Chondrocyte (in vitro differentiated cells): Measurements from ENCODE around the gene PHYHIPL. TPM values are rescaled to one million over a fixed set of nuclear protein-coding genes. Genes with fewer than 3 reads are reported as not detected.

ENCODE experiments used
- DNase-seq: peaks from one replicate; pipeline ENCODE4 v3.0.0; 2021; ENCODE audit warnings: mixed read lengths, low spot score
- H3K27ac Mint-ChIP-seq: one replicate; pipeline ENCODE4 v1.8.0; 2021; ENCODE audit warnings: mild to moderate bottlenecking, moderate library complexity, mixed read lengths; ENCODE audit not compliant: unreplicated experiment
- H3K27me3 Mint-ChIP-seq: 2 replicates; pipeline ENCODE4 v1.8.0; 2021; ENCODE audit warnings: low read depth, mixed read lengths
- H3K36me3 Mint-ChIP-seq: 2 replicates; pipeline ENCODE4 v1.8.0; 2021; ENCODE audit warnings: low read depth, mixed read lengths
- H3K4me1 Mint-ChIP-seq: 2 replicates; pipeline ENCODE4 v1.8.0; 2021; ENCODE audit warnings: low read depth, mild to moderate bottlenecking, mixed read lengths
- H3K4me3 Mint-ChIP-seq: one replicate; pipeline ENCODE4 v1.8.0; 2021; ENCODE audit warnings: mild to moderate bottlenecking, moderate library complexity, mixed read lengths; ENCODE audit not compliant: unreplicated experiment
- H3K9me3 Mint-ChIP-seq: 2 replicates; pipeline ENCODE4 v1.8.0; 2021; ENCODE audit warnings: low read depth, mixed read lengths
- CTCF ChIP-seq: fragments of 200-600 bp; sonication (generic); IDR thresholded peaks from 2 replicates; pipeline ENCODE4 v1.5.0; 2021; ENCODE audit warnings: antibody characterized with exemption, mild to moderate bottlenecking, moderate library complexity
- total RNA-seq: library from RNA; stranded (reverse); gene quantifications from 3 replicates; pipeline ENCODE4 v1.2.1, GENCODE V29; 2021

Gene PHYHIPL
- total RNA-seq, 1 donor from 2014 or later: 0.20 TPM

- TF ChIP-seq CTCF: peak; percentile 94
- H3K27me3 Mint-ChIP-seq: peaks cover 8% of the 10 kb centered on the region
- DNase-seq: no peak
- peaks cover 4% of the 10 kb centered on the region for H3K9me3 Mint-ChIP-seq
- H3K27ac Mint-ChIP-seq: no peak overlapping the region
- no peaks in the 10 kb centered on the region for H3K36me3 Mint-ChIP-seq
- peaks cover 10% of the 10 kb centered on the region for H3K4me1 Mint-ChIP-seq
- no peak overlapping the region for H3K4me3 Mint-ChIP-seq
Measured at GRCh38 chr10:59181668-59182067, 5.2 kb downstream of the PHYHIPL start.

- Mint-ChIP-seq H3K27me3 (peaks cover 21% of the 10 kb centered on the region), H3K27ac (no peak overlapping the region), H3K4me1 (no peaks in the 10 kb centered on the region), H3K36me3 (peaks cover 1% of the 10 kb centered on the region), H3K9me3 (peaks cover 10% of the 10 kb centered on the region), H3K4me3 (no peak overlapping the region)
- DNase-seq: no peak
- no peak for TF ChIP-seq CTCF
Measured at GRCh38 chr10:59190332-59190731, 13.9 kb downstream of the PHYHIPL start.

GRCh38 chr10:59206204-59206720 is 29.8 kb downstream of the PHYHIPL start:
- DNase-seq: no peak
- H3K27me3 Mint-ChIP-seq: peaks cover 3% of the 10 kb centered on the region
- H3K36me3 Mint-ChIP-seq: peaks cover 4% of the 10 kb centered on the region
- H3K4me3 Mint-ChIP-seq: no peak overlapping the region
- H3K27ac Mint-ChIP-seq: no peak overlapping the region
- TF ChIP-seq CTCF: no peak
- H3K9me3 Mint-ChIP-seq: peaks cover 3% of the 10 kb centered on the region
- no peaks in the 10 kb centered on the region for H3K4me1 Mint-ChIP-seq

- Mint-ChIP-seq H3K4me3 (no peak overlapping the region), H3K27me3 (peaks cover 37% of the 10 kb centered on the region), H3K9me3 (peaks cover 3% of the 10 kb centered on the region), H3K36me3 (peaks cover 3% of the 10 kb centered on the region), H3K27ac (no peak overlapping the region), H3K4me1 (no peaks in the 10 kb centered on the region)
- no peak for DNase-seq
- TF ChIP-seq CTCF: no peak
Measured at GRCh38 chr10:59212301-59212798, 35.9 kb downstream of the PHYHIPL start.

- H3K27me3 Mint-ChIP-seq: peaks cover 35% of the 10 kb centered on the region
- no peaks in the 10 kb centered on the region for H3K9me3 Mint-ChIP-seq
- H3K4me1 Mint-ChIP-seq: no peaks in the 10 kb centered on the region
- no peak overlapping the region for H3K4me3 Mint-ChIP-seq
- H3K36me3 Mint-ChIP-seq: no peaks in the 10 kb centered on the region
- no peak for DNase-seq
- no peak for TF ChIP-seq CTCF
- H3K27ac Mint-ChIP-seq: no peak overlapping the region
Measured at GRCh38 chr10:59214160-59214559, 37.7 kb downstream of the PHYHIPL start.
